GM12873 (cell line): Measurements from ENCODE around the gene DPF1.

Experiments
- CTCF ChIP-seq: IDR thresholded peaks from 2 replicates; pipeline ENCODE4 v1.5.1; 2012; ENCODE audit warnings: low read depth, mild to moderate bottlenecking, moderate library complexity, low read length, control low read depth; ENCODE audit not compliant: insufficient read depth; ENCODE audit errors: missing control alignments

The DPF1 gene

DNA sequence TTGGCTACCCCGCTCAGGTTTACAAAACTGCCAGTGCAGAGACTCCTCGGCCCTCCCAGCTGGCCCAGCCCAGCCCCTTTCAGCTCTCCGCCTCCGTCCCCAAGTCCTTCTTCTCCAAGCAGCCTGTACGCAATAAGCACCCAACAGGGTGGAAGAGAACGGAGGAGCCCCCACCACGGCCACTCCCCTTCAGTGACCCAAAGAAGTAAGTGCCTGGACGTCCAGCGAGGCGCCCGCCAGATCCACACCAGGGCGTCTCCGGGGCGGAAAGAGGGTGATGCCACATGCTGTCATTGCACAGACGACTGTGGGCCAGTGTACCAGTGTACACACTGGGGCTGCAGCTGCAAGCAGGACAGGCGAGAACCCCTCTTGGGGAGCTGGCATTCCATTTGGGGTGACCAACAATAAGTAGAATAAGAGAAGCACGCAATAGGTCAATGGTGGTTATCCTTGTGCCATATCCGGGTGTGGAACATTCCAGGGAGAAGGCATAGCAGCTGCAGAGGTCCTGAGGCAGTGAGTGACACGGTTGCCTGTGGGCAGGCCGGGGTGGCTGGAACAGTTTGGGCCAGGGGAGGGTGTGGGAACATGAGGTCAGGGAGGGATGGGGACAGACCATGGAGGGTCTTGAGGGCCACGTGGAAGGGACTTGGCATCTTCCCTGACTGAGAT lies 41.3 kb downstream of the DPF1 start:
- no peak for TF ChIP-seq CTCF

DNA sequence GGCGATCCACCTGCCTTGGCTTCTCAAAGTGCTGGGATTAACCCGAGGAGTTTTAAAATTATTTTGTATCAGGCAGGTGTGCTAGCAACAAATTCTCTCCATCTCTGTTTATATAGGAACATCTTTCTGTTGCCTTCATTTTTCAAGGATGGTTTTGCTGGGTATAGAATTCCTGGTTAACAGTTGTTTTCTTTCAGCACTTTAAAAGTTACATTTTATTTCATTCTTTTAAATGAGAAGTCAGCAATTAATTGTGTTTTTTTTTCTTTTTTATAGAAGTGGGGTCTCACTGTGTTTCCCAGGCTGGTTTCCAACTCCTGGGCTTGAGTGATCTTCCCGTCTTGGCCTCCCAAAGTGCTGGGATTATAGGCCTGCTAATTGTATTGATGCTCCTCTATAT lies 44.0 kb downstream of the DPF1 start:
- TF ChIP-seq CTCF = no peak

GRCh38 chr19:38175422-38175821 lies 48.6 kb downstream of the DPF1 start:
- no peak for TF ChIP-seq CTCF

GRCh38 chr19:38173291-38174041 lies 50.6 kb downstream of the DPF1 start:
- no peak for TF ChIP-seq CTCF

DNA sequence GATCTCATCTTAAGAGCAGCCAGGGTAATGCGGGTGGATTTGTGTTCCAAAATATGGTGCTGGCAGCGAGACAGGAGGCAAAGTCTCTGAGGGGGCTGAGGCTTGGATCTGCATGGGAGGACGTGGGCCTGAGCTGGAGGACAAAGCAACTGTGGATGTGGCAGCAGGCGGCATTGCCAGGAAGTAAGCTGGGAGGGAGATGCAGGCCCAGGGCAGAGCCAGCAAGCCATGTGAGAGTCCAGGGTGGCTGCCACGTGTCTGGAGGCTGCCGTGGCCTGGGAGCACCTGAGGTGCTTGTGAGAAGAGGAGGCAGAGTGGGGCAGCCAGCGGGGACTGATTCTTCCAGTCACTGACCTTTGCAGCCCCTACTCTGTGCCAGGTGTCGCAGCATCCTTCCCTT lies 52.0 kb downstream of the DPF1 start:
- no peak for TF ChIP-seq CTCF

DNA sequence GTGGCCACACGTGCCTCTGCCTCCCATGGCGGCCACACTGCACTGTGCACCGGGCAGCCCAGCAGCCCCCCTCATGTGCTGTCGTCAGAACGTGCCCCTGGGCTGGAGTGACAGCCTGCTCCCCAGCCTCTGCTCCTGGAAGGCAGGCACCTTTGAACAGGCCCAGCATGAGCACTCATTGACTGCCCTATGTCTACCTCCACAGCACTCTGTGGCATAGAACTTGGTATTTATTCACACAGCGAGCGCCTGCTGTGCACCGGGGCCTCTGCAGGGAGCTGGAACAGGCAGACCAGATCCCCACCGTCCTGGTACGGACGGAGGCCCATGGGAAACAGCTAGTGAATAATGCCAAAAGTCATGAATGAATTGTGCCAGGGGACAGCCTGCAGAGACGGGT lies 53.7 kb downstream of the DPF1 start:
- TF ChIP-seq CTCF = no peak

DNA sequence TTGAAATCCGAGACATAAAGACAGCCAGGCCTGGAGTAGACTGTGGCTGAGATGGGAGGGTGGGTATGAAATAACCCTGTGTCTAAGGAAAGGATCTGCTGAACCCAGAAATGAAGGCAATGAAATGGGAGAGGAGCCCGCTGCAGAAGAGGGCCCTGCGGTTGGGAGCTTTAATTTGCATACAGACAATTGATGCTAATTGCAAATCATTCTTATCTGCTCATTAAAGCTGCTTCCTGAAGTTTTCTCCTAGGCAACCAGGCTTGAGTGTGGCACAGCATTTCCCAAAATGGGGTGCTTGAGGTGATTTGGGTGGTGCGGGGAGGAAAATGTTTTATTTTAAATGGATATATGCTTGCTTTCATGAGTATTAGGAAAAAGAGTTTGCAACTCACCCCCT lies 55.4 kb downstream of the DPF1 start:
- no peak for TF ChIP-seq CTCF
